HepG2 (cell line): ENCODE measurements around the gene PHLPP2. TPM values are rescaled to one million over a fixed set of nuclear protein-coding genes. Genes with fewer than 3 reads are reported as not detected.
A peak's percentile ranks its signal among the peaks of the same experiment; 100 is the strongest.

Experiments
- HNF1A ChIP-seq, 2 experiments: sonication (generic) in 1 of 2; formaldehyde crosslinking in 1 of 2; IDR thresholded peaks; 2 replicates each; pipeline versions ENCODE4 v1.4.0 to v1.6.1; 2016 to 2020; ENCODE audit warnings: borderline replicate concordance in 1 of 2, low read depth in 1 of 2, mild to moderate bottlenecking in 1 of 2, missing genetic modification reagents in 1 of 2
- KDM3A ChIP-seq: IDR thresholded peaks from 2 replicates; pipeline ENCODE4 v1.6.1; 2018; ENCODE audit warnings: low read depth, missing compliant biosample characterization
- TOPORS ChIP-seq: sonication (generic); formaldehyde crosslinking; IDR thresholded peaks from 2 replicates; pipeline ENCODE4 v1.8.0; 2023; ENCODE audit warnings: mild to moderate bottlenecking, missing genetic modification reagents
- ZBTB10 ChIP-seq: sonication (generic); formaldehyde crosslinking; IDR thresholded peaks from 2 replicates; pipeline ENCODE4 v1.4.0; 2020; ENCODE audit warnings: missing genetic modification reagents, borderline replicate concordance
- ZC3H4 ChIP-seq: sonication (generic); formaldehyde crosslinking; IDR thresholded peaks from 2 replicates; pipeline ENCODE4 v1.4.0; 2020; ENCODE audit warnings: missing genetic modification reagents, borderline replicate concordance
- ZNF30 ChIP-seq: sonication (generic); formaldehyde crosslinking; IDR thresholded peaks from 2 replicates; pipeline ENCODE4 v1.5.0; 2020; ENCODE audit warnings: mild to moderate bottlenecking, missing genetic modification reagents
- ZNF33A ChIP-seq: sonication (generic); formaldehyde crosslinking; IDR thresholded peaks from 2 replicates; pipeline ENCODE4 v1.5.1; 2020; ENCODE audit warnings: missing genetic modification reagents, mild to moderate bottlenecking, moderate library complexity, borderline replicate concordance
- ZNF780A ChIP-seq: sonication (generic); formaldehyde crosslinking; IDR thresholded peaks from 2 replicates; pipeline ENCODE4 v1.8.0; 2022; ENCODE audit warnings: mild to moderate bottlenecking, missing genetic modification reagents, moderate library complexity
- polyA plus RNA-seq, 8 experiments: library from polyadenylated mRNA; depleted of rRNA in 3 of 8; stranded (reverse) in 7 of 8; unstranded in 1 of 8; fragments of >200 nt; fragmentation: Illumina TruSeq in 4 of 8; extraction: Trizol in 4 of 8; gene quantifications; 2 replicates each; pipeline versions ENCODE4 v1.2.1 to v1.2.3, GENCODE V29; 2011 to 2016; ENCODE audit warnings: low read depth in 4 of 8, missing spikeins in 1 of 8, mixed read lengths in 1 of 8; ENCODE audit not compliant: insufficient read depth in 1 of 8
- total RNA-seq, 5 experiments: library from RNA; depleted of rRNA; stranded (reverse); fragments of >200 nt; fragmentation: Illumina TruSeq; extraction: Trizol; gene quantifications; 2 replicates each; pipeline ENCODE4 v1.2.3, GENCODE V29; 2016; ENCODE audit warnings: low read depth in 1 of 5
- TF ChIP-seq, protein P1 (sequence below): sonication (generic); formaldehyde crosslinking; IDR thresholded peaks from 2 replicates; pipeline ENCODE4 v1.9.0; 2022; ENCODE audit warnings: low read depth, missing genetic modification reagents
- TF ChIP-seq, protein P2 (sequence below): sonication (generic); formaldehyde crosslinking; IDR thresholded peaks from 2 replicates; pipeline ENCODE4 v1.9.0; 2021; ENCODE audit warnings: missing genetic modification reagents, mild to moderate bottlenecking, borderline replicate concordance
- TF ChIP-seq, protein P3 (sequence below): sonication (generic); formaldehyde crosslinking; conservative IDR thresholded peaks from 2 replicates; pipeline ENCODE4 v1.8.0; 2022; ENCODE audit warnings: mild to moderate bottlenecking, moderate library complexity, missing genetic modification reagents
- TF ChIP-seq, protein P4 (sequence below): sonication (generic); formaldehyde crosslinking; IDR thresholded peaks from 2 replicates; pipeline ENCODE4 v1.4.0; 2020; ENCODE audit warnings: mild to moderate bottlenecking, missing genetic modification reagents

PHLPP2 gene
- total and polyA plus RNA-seq, 2 of the 13 experiments (the other 11 are each of a cell fraction or from before 2014, with no cell fraction given) = 8.9 TPM

DNA sequence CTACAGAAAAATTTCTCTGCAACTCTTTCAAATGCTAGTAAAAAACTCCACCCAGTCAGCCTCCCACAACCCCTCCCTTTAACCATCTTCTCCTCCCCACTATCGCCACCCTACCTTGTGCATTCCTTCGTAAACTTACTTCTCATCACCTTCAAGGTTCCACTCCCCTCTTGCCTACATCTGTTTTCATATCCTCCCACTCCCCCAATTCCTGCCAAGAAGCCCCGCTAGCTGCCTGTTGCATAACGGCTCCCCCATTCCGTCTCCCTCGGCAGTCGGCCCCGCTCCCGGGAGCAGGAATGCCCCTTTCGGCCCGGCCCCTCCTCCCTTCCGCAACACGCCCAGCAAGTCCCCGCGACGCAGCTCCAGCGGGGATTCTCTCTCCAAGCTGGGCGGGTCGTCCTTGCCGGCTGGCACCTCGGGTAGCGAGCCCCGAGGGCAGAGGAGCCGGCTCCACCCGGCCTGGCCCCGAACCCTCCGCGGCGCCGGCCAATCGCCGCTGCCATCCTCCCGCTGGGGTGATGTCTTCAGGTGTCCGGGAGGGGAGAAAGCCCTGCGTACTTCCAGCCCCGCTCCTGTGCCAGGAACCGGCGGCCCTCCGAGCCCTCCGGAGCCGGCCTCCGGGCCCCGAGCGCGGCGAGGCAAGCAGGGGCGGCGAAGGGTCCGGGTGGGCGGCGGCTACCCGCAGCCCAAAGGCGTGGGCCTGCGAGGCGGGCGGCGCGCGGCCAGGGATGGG, 1.5 kb downstream of the PHLPP2 start (continued):
- TF ChIP-seq, protein P1, sequence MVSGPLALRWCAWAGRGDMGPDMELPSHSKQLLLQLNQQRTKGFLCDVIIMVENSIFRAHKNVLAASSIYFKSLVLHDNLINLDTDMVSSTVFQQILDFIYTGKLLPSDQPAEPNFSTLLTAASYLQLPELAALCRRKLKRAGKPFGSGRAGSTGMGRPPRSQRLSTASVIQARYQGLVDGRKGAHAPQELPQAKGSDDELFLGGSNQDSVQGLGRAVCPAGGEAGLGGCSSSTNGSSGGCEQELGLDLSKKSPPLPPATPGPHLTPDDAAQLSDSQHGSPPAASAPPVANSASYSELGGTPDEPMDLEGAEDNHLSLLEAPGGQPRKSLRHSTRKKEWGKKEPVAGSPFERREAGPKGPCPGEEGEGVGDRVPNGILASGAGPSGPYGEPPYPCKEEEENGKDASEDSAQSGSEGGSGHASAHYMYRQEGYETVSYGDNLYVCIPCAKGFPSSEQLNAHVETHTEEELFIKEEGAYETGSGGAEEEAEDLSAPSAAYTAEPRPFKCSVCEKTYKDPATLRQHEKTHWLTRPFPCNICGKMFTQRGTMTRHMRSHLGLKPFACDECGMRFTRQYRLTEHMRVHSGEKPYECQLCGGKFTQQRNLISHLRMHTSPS (CRISPR knock-in tag) = peak; percentile 65; the same call in 1 of the 2 replicates
- TF ChIP-seq ZBTB10 (CRISPR knock-in tag) (peak; percentile 55; the same call in 1 of the 2 replicates), ZNF33A (no peak), ZNF30 (CRISPR knock-in tag) (no peak), ZC3H4 (no peak), KDM3A (CRISPR knock-in tag) (no peak; the same call in 1 of the 2 replicates), TOPORS (peak; percentile 68; the same call in 1 of the 2 replicates), ZNF780A (CRISPR knock-in tag) (peak; percentile 86; the same call in 1 of the 2 replicates), HNF1A (IDR thresholded peaks at IDR 0.05; ENCODE audit: low read depth) (no peak), HNF1A (CRISPR knock-in tag; IDR thresholded peaks at IDR 0.05; ENCODE audit: borderline replicate concordance) (no peak)
- TF ChIP-seq, protein P2, sequence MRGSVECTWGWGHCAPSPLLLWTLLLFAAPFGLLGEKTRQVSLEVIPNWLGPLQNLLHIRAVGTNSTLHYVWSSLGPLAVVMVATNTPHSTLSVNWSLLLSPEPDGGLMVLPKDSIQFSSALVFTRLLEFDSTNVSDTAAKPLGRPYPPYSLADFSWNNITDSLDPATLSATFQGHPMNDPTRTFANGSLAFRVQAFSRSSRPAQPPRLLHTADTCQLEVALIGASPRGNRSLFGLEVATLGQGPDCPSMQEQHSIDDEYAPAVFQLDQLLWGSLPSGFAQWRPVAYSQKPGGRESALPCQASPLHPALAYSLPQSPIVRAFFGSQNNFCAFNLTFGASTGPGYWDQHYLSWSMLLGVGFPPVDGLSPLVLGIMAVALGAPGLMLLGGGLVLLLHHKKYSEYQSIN = no peak
- TF ChIP-seq, protein P3, sequence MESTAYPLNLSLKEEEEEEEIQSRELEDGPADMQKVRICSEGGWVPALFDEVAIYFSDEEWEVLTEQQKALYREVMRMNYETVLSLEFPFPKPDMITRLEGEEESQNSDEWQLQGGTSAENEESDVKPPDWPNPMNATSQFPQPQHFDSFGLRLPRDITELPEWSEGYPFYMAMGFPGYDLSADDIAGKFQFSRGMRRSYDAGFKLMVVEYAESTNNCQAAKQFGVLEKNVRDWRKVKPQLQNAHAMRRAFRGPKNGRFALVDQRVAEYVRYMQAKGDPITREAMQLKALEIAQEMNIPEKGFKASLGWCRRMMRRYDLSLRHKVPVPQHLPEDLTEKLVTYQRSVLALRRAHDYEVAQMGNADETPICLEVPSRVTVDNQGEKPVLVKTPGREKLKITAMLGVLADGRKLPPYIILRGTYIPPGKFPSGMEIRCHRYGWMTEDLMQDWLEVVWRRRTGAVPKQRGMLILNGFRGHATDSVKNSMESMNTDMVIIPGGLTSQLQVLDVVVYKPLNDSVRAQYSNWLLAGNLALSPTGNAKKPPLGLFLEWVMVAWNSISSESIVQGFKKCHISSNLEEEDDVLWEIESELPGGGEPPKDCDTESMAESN (CRISPR knock-in tag) = peak; percentile 69; the same call in 1 of the 2 replicates
- TF ChIP-seq, protein P4, sequence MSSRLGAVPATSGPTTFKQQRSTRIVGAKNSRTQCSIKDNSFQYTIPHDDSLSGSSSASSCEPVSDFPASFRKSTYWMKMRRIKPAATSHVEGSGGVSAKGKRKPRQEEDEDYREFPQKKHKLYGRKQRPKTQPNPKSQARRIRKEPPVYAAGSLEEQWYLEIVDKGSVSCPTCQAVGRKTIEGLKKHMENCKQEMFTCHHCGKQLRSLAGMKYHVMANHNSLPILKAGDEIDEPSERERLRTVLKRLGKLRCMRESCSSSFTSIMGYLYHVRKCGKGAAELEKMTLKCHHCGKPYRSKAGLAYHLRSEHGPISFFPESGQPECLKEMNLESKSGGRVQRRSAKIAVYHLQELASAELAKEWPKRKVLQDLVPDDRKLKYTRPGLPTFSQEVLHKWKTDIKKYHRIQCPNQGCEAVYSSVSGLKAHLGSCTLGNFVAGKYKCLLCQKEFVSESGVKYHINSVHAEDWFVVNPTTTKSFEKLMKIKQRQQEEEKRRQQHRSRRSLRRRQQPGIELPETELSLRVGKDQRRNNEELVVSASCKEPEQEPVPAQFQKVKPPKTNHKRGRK (CRISPR knock-in tag) = peak; percentile 74; the same call in 1 of the 2 replicates
